Measurements from ENCODE around the gene SPATS2L.

DNA sequence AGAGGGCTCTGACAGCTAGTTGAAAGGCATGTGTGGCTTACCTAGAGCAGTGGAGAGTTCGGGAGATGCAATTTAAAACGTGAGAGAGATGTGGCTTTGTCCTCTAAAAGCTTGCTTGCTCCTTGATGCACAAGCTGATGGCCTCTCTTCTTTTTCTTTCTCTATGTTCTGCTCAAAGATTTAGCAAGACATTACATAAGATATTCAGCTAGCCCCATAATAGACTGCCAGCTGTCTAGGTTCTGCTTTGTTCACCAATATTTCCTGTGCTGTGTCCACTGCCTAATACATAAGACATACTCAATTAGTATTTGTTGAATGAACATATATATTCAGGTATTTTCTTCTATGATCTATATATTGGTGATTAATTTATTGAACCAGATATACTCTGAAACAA is 31.1 kb downstream of the SPATS2L start:
- TF ChIP-seq, protein P1, sequence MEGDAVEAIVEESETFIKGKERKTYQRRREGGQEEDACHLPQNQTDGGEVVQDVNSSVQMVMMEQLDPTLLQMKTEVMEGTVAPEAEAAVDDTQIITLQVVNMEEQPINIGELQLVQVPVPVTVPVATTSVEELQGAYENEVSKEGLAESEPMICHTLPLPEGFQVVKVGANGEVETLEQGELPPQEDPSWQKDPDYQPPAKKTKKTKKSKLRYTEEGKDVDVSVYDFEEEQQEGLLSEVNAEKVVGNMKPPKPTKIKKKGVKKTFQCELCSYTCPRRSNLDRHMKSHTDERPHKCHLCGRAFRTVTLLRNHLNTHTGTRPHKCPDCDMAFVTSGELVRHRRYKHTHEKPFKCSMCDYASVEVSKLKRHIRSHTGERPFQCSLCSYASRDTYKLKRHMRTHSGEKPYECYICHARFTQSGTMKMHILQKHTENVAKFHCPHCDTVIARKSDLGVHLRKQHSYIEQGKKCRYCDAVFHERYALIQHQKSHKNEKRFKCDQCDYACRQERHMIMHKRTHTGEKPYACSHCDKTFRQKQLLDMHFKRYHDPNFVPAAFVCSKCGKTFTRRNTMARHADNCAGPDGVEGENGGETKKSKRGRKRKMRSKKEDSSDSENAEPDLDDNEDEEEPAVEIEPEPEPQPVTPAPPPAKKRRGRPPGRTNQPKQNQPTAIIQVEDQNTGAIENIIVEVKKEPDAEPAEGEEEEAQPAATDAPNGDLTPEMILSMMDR (IDR thresholded peaks at IDR 0.05), result no peak
- TF ChIP-seq POLR2A (IDR thresholded peaks at IDR 0.05), result no peak
- TF ChIP-seq POLR2AphosphoS5 (IDR thresholded peaks at IDR 0.05), result no peak

All from breast epithelium (tissue), 3 donors.